Smooth muscle cell of bladder (primary cell): Measurements from ENCODE around the gene UFSP2. TPM values are rescaled to one million over a fixed set of nuclear protein-coding genes. Genes with fewer than 3 reads are reported as not detected.

Source experiments
- total RNA-seq: library from RNA; depleted of rRNA; stranded (reverse); fragments of >200 nt; gene quantifications from 2 replicates; pipeline ENCODE4 v1.2.3, GENCODE V29; 2014

UFSP2 gene, protein sequence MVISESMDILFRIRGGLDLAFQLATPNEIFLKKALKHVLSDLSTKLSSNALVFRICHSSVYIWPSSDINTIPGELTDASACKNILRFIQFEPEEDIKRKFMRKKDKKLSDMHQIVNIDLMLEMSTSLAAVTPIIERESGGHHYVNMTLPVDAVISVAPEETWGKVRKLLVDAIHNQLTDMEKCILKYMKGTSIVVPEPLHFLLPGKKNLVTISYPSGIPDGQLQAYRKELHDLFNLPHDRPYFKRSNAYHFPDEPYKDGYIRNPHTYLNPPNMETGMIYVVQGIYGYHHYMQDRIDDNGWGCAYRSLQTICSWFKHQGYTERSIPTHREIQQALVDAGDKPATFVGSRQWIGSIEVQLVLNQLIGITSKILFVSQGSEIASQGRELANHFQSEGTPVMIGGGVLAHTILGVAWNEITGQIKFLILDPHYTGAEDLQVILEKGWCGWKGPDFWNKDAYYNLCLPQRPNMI
- 49.3 and 50.3 TPM in 2 replicates for total RNA-seq

DNA sequence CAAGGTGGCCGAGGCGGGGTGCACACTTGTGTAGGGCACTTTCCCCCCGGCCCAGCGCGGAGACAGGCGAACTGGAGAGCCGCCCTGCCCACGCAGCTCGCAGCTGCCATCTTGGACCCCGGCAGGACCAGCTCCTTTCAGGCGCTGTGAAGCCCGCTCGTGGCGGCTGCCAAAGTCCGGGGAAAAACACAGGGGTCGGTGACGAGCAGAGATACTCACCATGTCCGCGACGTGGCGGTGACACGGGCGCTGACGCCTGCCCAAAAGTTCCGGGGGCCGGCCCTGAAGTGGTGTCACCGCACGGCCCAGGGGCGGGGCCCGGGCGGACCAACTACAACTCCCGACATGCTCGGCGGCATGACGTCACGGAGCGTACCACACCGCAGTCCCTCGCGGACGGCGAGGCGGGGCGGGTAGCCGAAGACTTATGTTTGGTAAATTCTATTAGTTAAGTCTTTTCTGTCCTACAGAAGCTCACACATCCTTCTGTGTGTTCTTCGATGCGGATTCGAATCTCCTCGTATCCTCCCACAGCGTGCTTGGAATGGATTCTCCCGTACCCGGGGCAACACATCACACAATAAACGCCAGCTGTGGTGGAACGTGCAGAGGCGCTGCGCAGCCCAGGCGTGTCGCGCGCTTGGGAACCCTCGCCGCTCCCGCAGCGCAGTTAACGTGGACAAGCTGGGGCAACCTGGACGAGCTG is at the start of gene UFSP2:
TSS of gene UFSP2 (minus strand) at position 318 of the 706 bp plus-strand sequence. CDS start at position 222, 96 bp downstream.

GRCh38 chr4:185471235-185472102 is 45.7 kb upstream of the UFSP2 start, which contains the start of gene CCDC110:
Gene CCDC110, minus strand, starts transcription at chr4:185471733. Its CDS starts 50 bp downstream, at chr4:185471683.

GRCh38 chr4:185396724-185397385 is 28.9 kb downstream of the UFSP2 start, which contains the start of gene ANKRD37:
Gene ANKRD37, plus strand, starts transcription at chr4:185396841. Its CDS starts 83 bp downstream, at chr4:185396924.

DNA sequence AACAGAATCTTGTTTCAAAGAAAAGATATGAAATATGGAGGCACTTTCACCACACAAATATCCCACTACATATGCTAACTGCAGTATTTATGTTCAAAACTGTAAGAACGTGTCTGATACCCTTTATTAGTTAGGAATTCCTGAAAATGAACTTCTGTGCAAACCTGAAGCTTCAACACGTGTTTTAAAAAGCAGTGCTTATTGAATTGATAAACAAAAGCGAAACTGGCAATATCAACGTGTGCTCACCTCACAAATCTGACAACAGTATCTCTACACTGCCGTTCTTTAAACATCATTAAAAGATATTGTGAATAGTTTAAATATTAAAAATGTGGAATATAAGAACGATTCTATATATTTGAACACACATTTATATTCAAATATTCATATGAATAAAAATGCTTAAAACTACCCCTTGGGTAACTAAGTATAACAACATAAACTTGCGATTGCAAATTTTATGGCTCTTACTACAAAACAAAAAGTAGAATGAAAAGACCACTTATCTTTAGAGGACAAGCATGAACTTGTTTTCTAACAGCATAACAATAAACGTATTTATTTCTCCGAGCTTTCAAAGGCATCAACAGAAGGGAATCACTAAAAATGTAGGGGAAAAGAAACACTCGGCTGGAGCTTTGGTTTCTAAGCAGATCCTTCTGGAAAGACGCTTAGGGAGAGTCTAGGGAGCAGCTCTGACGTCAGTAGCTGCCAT is 30.4 kb downstream of the UFSP2 start, which contains the start of gene LRP2BP:
TSS of gene LRP2BP (minus strand) at position 687 of the 718 bp plus-strand sequence. CDS start 17,738 bp downstream, outside the sequence.

Other genes with a start within 250 kb of the UFSP2 start
- gene CFAP97, start 222.0 kb downstream of the UFSP2 start, total RNA-seq, result 30.9 and 39.4 TPM in 2 replicates
- gene SNX25, start 216.4 kb downstream of the UFSP2 start, total RNA-seq, result 26.9 and 63.8 TPM in 2 replicates
- gene LRP2BP, start 30.0 kb downstream of the UFSP2 start, total RNA-seq, result 0.28 and 0.55 TPM in 2 replicates
- 3.7 and 25.8 TPM in 2 replicates for gene ANKRD37, start 29.1 kb downstream of the UFSP2 start, total RNA-seq
- gene CCDC110, start 45.8 kb upstream of the UFSP2 start, total RNA-seq, result 1.7 and 2.0 TPM in 2 replicates
- 15.8 and 28.3 TPM in 2 replicates for gene PDLIM3, start 109.5 kb upstream of the UFSP2 start, total RNA-seq